ENCODE data around the gene TMEM117. TPM values are rescaled to one million over a fixed set of nuclear protein-coding genes. Genes with fewer than 3 reads are reported as not detected.
A peak's percentile ranks its signal among the peaks of the same experiment; 100 is the strongest.

The TMEM117 gene
- total and polyA plus RNA-seq, 7 donors, result 1.9 to 4.7 (median 3.9) TPM

- 78 to 87% (median 81%) methylated on average over 4 of the region's 4 CpGs for WGBS, 3 donors
- no peak overlapping the region for H3K4me3 ChIP-seq
- no peak for ATAC-seq
- intact Hi-C loops (cut with DNase I), result no loop called here
- H3K4me1 ChIP-seq, result no peaks in the 10 kb centered on the region
- TF ChIP-seq, protein P1, sequence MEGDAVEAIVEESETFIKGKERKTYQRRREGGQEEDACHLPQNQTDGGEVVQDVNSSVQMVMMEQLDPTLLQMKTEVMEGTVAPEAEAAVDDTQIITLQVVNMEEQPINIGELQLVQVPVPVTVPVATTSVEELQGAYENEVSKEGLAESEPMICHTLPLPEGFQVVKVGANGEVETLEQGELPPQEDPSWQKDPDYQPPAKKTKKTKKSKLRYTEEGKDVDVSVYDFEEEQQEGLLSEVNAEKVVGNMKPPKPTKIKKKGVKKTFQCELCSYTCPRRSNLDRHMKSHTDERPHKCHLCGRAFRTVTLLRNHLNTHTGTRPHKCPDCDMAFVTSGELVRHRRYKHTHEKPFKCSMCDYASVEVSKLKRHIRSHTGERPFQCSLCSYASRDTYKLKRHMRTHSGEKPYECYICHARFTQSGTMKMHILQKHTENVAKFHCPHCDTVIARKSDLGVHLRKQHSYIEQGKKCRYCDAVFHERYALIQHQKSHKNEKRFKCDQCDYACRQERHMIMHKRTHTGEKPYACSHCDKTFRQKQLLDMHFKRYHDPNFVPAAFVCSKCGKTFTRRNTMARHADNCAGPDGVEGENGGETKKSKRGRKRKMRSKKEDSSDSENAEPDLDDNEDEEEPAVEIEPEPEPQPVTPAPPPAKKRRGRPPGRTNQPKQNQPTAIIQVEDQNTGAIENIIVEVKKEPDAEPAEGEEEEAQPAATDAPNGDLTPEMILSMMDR (IDR thresholded peaks at IDR 0.05), result no peak
- DNase-seq, result no peak
- H3K9me3 ChIP-seq, result no peaks in the 10 kb centered on the region
- no peak overlapping the region for H3K27ac ChIP-seq
- H3K36me3 ChIP-seq (ENCODE audit: insufficient read depth in 1 of 2, low read depth in 1 of 2), result no peaks in the 10 kb centered on the region
- H3K27me3 ChIP-seq (ENCODE audit: insufficient read depth in 3 of 3, low read length in 2 of 3), result no peaks in the 10 kb centered on the region
Measured at GRCh38 chr12:43968736-43969135, 132.9 kb downstream of the TMEM117 start.

DNA sequence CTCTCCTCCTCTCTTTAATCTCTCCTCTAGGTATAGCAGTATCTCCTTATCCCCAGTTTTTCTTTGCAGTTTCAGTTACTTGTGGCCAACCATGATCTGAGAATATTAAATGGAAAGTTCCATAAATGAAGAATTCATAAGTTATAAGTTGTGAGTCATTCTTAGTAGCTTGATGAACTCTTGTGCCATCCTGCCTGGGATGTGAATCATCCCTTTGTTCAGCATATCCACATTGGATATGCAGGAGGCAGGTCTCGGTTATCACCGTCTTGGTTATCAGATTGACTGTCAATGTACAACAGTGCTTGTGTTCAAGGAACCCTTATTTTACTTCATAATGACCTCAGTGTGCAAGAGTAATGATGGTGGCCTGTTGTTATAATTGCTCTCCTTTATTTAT, 134.0 kb downstream of the TMEM117 start:
- Histone ChIP-seq H3K4me1 (no peaks in the 10 kb centered on the region), H3K9me3 (no peaks in the 10 kb centered on the region), H3K36me3 (ENCODE audit: insufficient read depth in 1 of 2, low read depth in 1 of 2) (no peaks in the 10 kb centered on the region), H3K4me3 (no peak overlapping the region), H3K27ac (no peak overlapping the region), H3K27me3 (ENCODE audit: insufficient read depth in 3 of 3, low read length in 2 of 3) (no peaks in the 10 kb centered on the region)
- TF ChIP-seq, protein P1 (IDR thresholded peaks at IDR 0.05), result no peak
- WGBS, 3 donors, result 90 to 97% (median 97%) methylated on average over 2 of the region's 2 CpGs
- DNase-seq, result no peak
- no peak for ATAC-seq
- intact Hi-C loops (cut with DNase I), result no loop called here

DNA sequence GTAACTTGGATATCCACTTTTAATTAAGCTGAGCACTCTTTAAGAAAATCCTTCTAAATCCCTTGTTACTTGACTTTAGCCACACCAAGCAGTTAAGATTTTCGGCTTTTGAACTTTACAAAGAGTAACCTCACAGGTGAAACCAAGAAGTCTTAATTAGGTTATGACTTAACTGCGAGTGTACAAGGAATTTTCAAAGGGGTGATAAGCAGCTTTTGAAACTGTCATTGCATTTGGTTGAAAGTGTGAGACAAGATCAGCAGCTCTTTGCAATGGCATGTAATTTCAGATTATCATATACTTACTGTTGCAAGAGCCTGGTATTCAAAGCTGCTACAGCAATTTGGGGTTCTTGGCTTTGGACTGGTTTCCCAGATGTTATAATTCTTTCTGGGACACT, 137.5 kb downstream of the TMEM117 start:
- no peak for DNase-seq
- H3K27me3 ChIP-seq (ENCODE audit: insufficient read depth in 3 of 3, low read length in 2 of 3), result no peaks in the 10 kb centered on the region
- no peak overlapping the region for H3K27ac ChIP-seq
- WGBS, 3 donors, result 72 to 84% (median 80%) methylated on average over 2 of the region's 2 CpGs
- H3K4me1 ChIP-seq, result no peaks in the 10 kb centered on the region
- no peaks in the 10 kb centered on the region for H3K36me3 ChIP-seq (ENCODE audit: insufficient read depth in 1 of 2, low read depth in 1 of 2)
- TF ChIP-seq, protein P1 (IDR thresholded peaks at IDR 0.05), result no peak
- ATAC-seq, result no peak
- no peak overlapping the region for H3K4me3 ChIP-seq
- intact Hi-C loops (cut with DNase I), result no loop called here
- H3K9me3 ChIP-seq, result no peaks in the 10 kb centered on the region

- Histone ChIP-seq H3K9me3 (no peaks in the 10 kb centered on the region), H3K27ac (no peak overlapping the region), H3K36me3 (ENCODE audit: insufficient read depth in 1 of 2, low read depth in 1 of 2) (no peaks in the 10 kb centered on the region), H3K4me3 (no peak overlapping the region), H3K4me1 (no peaks in the 10 kb centered on the region), H3K27me3 (ENCODE audit: insufficient read depth in 3 of 3, low read length in 2 of 3) (no peaks in the 10 kb centered on the region)
- DNase-seq (no peak), ATAC-seq (no peak)
- intact Hi-C loops (cut with DNase I), result no loop called here
- 11 to 47% (median 44%) methylated on average over 1 of the region's 1 CpG for WGBS, 3 donors
- TF ChIP-seq, protein P1 (IDR thresholded peaks at IDR 0.05), result no peak
Measured at GRCh38 chr12:43973993-43974392, 138.1 kb downstream of the TMEM117 start.

- TF ChIP-seq, protein P1 (IDR thresholded peaks at IDR 0.05), result no peak
- Histone ChIP-seq H3K36me3 (ENCODE audit: insufficient read depth in 1 of 2, low read depth in 1 of 2) (no peaks in the 10 kb centered on the region), H3K9me3 (no peaks in the 10 kb centered on the region), H3K4me1 (no peaks in the 10 kb centered on the region), H3K27ac (no peak overlapping the region), H3K27me3 (ENCODE audit: insufficient read depth in 3 of 3, low read length in 2 of 3) (no peaks in the 10 kb centered on the region), H3K4me3 (no peak overlapping the region)
- WGBS, 3 donors, result 83 to 92% (median 86%) methylated on average over 3 of the region's 3 CpGs
- DNase-seq (no peak), ATAC-seq (peak in 1 of 4 donors; percentile 53)
- intact Hi-C loops (cut with DNase I), result no loop called here
Measured at GRCh38 chr12:43976027-43976426, 140.1 kb downstream of the TMEM117 start.

All from psoas muscle (tissue), 8 donors.